GM18505 (cell line): Measurements from ENCODE around the gene ACACA.
"Not testable (repeated sequence)": the region's sequence is repeated elsewhere in the genome, so short reads cannot be mapped to it uniquely, and the experiment has no call there.

ENCODE experiments used
- ATAC-seq: cut with Tn5 transposase; IDR thresholded peaks from one replicate; pipeline ENCODE4 v1.9.1; 2021; ENCODE audit not compliant: unreplicated experiment
- POLR2A ChIP-seq: IDR thresholded peaks from 4 replicates; pipeline ENCODE4 v1.6.1; 2011; ENCODE audit warnings: borderline replicate concordance; ENCODE audit not compliant: insufficient read depth, insufficient read length; ENCODE audit errors: extremely low read depth

The ACACA gene

DNA sequence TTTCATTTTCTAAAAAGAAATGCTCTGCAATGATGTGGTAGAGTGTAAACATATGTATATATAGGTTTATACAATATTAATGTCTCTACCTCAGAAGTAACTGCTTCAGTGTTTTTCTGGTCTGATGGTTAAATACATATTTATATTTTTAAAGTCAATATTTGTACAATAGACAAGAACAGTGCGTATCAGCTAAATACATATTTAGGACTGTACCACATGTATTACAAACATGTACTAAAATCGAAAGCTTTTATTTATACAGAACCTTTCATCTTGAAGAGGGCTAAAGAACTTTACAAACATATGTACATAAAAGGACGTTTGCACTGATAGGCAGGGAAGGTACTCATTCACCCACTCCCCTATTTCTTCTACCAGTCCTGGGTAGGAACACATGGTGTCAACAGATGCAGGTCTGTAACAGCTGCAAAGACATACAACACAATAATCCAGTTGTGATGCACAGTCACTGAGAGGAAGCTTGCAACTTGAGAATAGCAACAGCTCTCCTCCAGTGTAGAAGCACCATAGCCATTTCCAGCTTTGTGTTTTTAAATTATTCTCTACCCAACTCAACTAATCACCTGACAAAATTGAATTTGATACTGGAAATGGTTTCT, 237.8 kb downstream of the ACACA start:
- ATAC-seq = no peak
- TF ChIP-seq POLR2A = no peak

GRCh38 chr17:37167756-37168155, 238.9 kb downstream of the ACACA start:
- ATAC-seq = no peak
- TF ChIP-seq POLR2A = no peak

GRCh38 chr17:37164057-37164456, 242.6 kb downstream of the ACACA start:
- ATAC-seq = no peak
- TF ChIP-seq POLR2A = no peak

DNA sequence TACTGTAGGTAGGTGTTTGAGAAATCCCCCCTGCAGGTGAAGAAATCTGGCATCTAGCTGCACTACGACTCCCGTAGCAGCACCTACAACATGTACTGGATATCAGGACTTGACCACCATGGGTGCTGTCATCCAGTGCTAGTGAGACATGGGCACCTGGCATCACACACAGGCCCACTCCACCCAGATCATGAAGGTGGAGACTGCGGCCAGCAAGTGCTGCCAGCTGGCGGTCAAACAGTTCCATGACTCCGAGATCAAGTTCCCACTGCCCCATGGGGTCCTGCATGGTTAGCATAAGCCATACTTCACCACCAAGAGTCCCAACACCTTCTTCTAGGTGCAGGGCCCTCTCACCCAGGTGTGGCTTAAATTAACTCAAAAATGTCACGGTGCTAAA, 243.8 kb downstream of the ACACA start:
- TF ChIP-seq POLR2A = no peak
- ATAC-seq = no peak

DNA sequence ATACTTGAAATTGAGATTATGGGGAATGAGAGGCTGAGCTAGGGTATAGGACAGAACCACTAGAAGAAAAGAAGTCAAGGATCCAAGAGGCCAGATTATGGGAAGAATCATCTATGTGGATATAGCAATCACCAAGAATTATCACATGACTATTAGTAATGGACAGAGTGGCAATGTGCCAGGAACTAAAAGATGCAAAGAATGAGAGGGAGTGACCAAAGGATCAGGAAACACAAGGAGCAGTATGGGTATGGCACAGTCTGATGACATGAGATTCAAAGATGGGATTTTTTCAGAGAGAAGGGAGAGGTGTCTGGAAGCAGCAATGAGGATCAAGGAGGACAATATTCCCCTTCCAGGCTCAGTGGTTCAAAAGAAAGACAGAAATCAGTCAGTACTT, 245.7 kb downstream of the ACACA start:
- TF ChIP-seq POLR2A = no peak
- ATAC-seq = no peak

- no peak for ATAC-seq
- TF ChIP-seq POLR2A = no peak
These were observed 248.3 kb downstream of the ACACA start for GRCh38 chr17:37158290-37158689.

- no peak for TF ChIP-seq POLR2A
- no peak for ATAC-seq
These were observed 258.5 kb downstream of the ACACA start for GRCh38 chr17:37148156-37148555.

GRCh38 chr17:37147301-37147812, 259.3 kb downstream of the ACACA start:
- peak; percentile 24 for TF ChIP-seq POLR2A
- ATAC-seq = peak; percentile 77

- no peak for TF ChIP-seq POLR2A
- no peak for ATAC-seq
These were observed 260.3 kb downstream of the ACACA start for GRCh38 chr17:37146086-37147064.

- ATAC-seq = no peak
- no peak for TF ChIP-seq POLR2A
These were observed 262.4 kb downstream of the ACACA start for GRCh38 chr17:37144075-37144701.

DNA sequence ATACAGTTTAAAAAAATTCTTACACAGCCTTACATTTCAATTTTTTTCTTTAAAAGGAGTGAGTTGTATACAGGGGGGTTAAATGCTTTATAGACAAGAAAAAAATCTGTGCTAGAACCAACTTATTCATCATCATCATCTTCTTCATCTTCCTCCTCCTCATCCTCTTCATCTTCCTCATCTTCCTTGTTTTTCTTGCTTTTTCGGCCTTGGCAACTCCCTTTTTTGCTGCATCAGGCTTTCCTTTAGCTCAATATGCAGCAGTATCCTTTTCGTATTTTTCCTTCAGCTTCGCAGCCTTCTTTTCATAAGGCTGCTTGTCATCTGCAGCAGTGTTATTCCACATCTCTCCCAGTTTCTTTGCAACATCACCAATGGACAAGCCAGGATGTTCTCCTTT, 263.1 kb downstream of the ACACA start:
- ATAC-seq = not testable (repeated sequence)

GRCh38 chr17:37142294-37142896, 264.2 kb downstream of the ACACA start:
- no peak for ATAC-seq
- TF ChIP-seq POLR2A = no peak

- ATAC-seq = no peak
- TF ChIP-seq POLR2A = no peak
These were observed 268.0 kb downstream of the ACACA start for GRCh38 chr17:37138571-37139120.
